Thyroid gland (tissue), 4 donors: Measurements from ENCODE around the gene NAV3.

Source experiments
- POLR2A ChIP-seq, 2 donors: fragments of 450-650 bp; IDR thresholded peaks; one replicate each; pipeline ENCODE4 v1.6.1; 2017; ENCODE audit warnings: antibody characterized with exemption in 2 of 2, mild to moderate bottlenecking in 2 of 2, moderate library complexity in 1 of 2
- TF ChIP-seq, protein P1 (sequence below), 6 experiments: fragments of 200-600 bp in 3 of 6; fragments of 450-650 bp in 3 of 6; sonication (generic) in 3 of 6; IDR thresholded peaks; one replicate each; pipeline ENCODE4 v1.5.1; 2016 to 2019; ENCODE audit warnings: antibody characterized with exemption in 6 of 6, mild to moderate bottlenecking in 2 of 6, inconsistent platforms in 1 of 6, moderate library complexity in 1 of 6

DNA sequence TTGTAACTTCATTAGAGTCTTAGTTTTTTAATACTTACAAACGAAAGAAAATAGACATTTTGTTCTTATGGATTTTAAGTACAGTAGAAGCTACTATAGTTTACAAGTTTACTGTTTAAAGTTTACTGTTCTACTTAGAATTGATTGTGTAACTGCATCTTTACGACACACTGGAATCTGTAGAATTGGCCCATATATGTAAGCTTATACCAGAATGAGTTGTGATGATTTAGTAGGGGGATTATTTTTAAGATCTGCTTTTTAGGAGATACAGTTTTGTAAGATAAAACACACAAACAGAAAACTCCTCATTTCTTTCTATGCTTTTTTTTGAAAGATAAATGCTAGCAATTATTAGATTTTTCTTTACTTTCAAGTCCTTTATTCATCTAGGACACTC is 30.2 kb upstream of the NAV3 start:
- TF ChIP-seq, protein P1, sequence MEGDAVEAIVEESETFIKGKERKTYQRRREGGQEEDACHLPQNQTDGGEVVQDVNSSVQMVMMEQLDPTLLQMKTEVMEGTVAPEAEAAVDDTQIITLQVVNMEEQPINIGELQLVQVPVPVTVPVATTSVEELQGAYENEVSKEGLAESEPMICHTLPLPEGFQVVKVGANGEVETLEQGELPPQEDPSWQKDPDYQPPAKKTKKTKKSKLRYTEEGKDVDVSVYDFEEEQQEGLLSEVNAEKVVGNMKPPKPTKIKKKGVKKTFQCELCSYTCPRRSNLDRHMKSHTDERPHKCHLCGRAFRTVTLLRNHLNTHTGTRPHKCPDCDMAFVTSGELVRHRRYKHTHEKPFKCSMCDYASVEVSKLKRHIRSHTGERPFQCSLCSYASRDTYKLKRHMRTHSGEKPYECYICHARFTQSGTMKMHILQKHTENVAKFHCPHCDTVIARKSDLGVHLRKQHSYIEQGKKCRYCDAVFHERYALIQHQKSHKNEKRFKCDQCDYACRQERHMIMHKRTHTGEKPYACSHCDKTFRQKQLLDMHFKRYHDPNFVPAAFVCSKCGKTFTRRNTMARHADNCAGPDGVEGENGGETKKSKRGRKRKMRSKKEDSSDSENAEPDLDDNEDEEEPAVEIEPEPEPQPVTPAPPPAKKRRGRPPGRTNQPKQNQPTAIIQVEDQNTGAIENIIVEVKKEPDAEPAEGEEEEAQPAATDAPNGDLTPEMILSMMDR (IDR thresholded peaks at IDR 0.05), result no peak
- no peak for TF ChIP-seq POLR2A (IDR thresholded peaks at IDR 0.05)
